Activated B cell treated with CpG ODN at 0.5 μM for 24 hours (primary cell): ENCODE measurements around the gene FBXO40. TPM values are rescaled to one million over a fixed set of nuclear protein-coding genes. Genes with fewer than 3 reads are reported as not detected.

ENCODE experiments used
- ATAC-seq: fragments of 200-7000 bp; cut with Tn5 transposase; one replicate; pipeline ENCODE4 v1.10.0; 2021; ENCODE audit warnings: low read depth, mild to moderate bottlenecking, moderate library complexity
- CTCF ChIA-PET: fragments of 350-600 bp; sonication (Branson Sonifier 250); formaldehyde crosslinking; loops from one replicate; lab custom pipeline; 2021; ENCODE audit warnings: antibody characterized with exemption; lab: Charles Lee
- POLR2A ChIA-PET: fragments of 350-600 bp; sonication (Branson Sonifier 250); formaldehyde crosslinking; loops from one replicate; lab custom pipeline; 2021; ENCODE audit warnings: antibody characterized with exemption; lab: Charles Lee
- DNase-seq: peaks from one replicate; pipeline ENCODE4 v3.0.0; 2022
- H3K27ac Mint-ChIP-seq: one replicate; pipeline ENCODE4 v1.8.0; 2020; ENCODE audit warnings: mixed read lengths
- H3K27me3 Mint-ChIP-seq: one replicate; pipeline ENCODE4 v1.8.0; 2021; ENCODE audit warnings: mixed read lengths
- H3K36me3 Mint-ChIP-seq: one replicate; pipeline ENCODE4 v1.8.0; 2021; ENCODE audit warnings: low read depth, mixed read lengths
- H3K4me1 Mint-ChIP-seq: one replicate; pipeline ENCODE4 v1.8.0; 2021; ENCODE audit warnings: mixed read lengths
- H3K4me3 Mint-ChIP-seq: one replicate; pipeline ENCODE4 v1.8.0; 2020; ENCODE audit warnings: mild to moderate bottlenecking, mixed read lengths
- H3K9me3 Mint-ChIP-seq: one replicate; pipeline ENCODE4 v1.8.0; 2020; ENCODE audit warnings: mixed read lengths
- intact Hi-C: fragments of 100-400 bp; cut with micrococcal nuclease; formaldehyde crosslinking; loops from one replicate; pipeline ENCODE4 v1.15.1; 2024
- total RNA-seq: library from RNA; stranded (reverse); gene quantifications from 2 replicates; pipeline ENCODE4 v1.2.3, GENCODE V29; 2022
- TF ChIP-seq, protein P1 (sequence below): fragments of 200-600 bp; IDR thresholded peaks from one replicate; pipeline ENCODE4 v1.8.0; 2022; ENCODE audit warnings: antibody characterized with exemption, mild to moderate bottlenecking

FBXO40 gene
- total RNA-seq, 1 donor from 2014 or later = not detected

DNA sequence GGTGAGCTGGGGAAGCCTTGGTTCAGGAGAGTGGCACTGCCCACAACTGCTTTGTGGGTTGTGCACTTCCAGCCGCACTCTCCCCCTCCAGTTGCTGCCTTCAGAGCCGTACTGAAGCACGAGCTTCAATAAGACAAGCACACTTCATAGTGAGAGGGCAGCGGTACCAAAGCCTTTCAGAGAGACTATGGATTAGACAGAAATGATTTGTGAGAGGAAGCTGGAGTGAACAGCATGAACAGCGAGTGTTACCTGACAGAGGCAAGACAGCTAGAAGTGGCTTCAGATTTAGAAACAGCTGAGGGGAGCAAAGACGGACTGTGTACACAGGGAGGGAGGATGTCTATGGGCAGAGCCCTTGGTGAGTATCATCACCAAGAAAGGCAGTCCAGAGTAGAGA lies 36.4 kb downstream of the FBXO40 start:
- no peak for ATAC-seq
- peak overlapping the region; percentile 6 for H3K27ac Mint-ChIP-seq
- CTCF ChIA-PET = no interaction called here
- intact Hi-C loops = no loop called here
- TF ChIP-seq, protein P1, sequence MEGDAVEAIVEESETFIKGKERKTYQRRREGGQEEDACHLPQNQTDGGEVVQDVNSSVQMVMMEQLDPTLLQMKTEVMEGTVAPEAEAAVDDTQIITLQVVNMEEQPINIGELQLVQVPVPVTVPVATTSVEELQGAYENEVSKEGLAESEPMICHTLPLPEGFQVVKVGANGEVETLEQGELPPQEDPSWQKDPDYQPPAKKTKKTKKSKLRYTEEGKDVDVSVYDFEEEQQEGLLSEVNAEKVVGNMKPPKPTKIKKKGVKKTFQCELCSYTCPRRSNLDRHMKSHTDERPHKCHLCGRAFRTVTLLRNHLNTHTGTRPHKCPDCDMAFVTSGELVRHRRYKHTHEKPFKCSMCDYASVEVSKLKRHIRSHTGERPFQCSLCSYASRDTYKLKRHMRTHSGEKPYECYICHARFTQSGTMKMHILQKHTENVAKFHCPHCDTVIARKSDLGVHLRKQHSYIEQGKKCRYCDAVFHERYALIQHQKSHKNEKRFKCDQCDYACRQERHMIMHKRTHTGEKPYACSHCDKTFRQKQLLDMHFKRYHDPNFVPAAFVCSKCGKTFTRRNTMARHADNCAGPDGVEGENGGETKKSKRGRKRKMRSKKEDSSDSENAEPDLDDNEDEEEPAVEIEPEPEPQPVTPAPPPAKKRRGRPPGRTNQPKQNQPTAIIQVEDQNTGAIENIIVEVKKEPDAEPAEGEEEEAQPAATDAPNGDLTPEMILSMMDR = no peak
- peaks cover 61% of the 10 kb centered on the region for H3K36me3 Mint-ChIP-seq
- DNase-seq = no peak
- H3K4me3 Mint-ChIP-seq = no peak overlapping the region
- H3K27me3 Mint-ChIP-seq = no peaks in the 10 kb centered on the region
- H3K4me1 Mint-ChIP-seq = no peaks in the 10 kb centered on the region
- no peaks in the 10 kb centered on the region for H3K9me3 Mint-ChIP-seq
- POLR2A ChIA-PET = no interaction called here

DNA sequence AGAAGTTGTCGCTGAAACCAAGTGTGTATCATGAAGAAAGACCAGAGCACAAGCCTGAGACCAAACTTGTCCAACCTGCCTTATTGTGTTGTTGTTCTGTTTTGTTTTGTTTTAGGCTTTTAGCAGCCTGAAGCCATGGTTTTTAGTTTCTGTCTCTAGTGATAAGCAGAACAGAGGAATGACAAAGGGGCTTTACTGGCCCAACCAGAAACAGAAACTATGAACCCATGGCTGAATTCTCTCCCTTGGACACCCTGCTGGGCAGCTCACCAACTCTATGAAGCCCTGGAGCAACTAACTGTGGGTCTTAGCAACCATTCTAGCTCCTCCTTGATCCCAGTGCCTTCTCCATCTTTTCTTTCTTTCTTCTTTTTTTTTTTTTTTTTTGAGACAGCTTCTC lies 37.2 kb downstream of the FBXO40 start:
- no peak for DNase-seq
- peak overlapping the region; percentile 53 for H3K27ac Mint-ChIP-seq
- POLR2A ChIA-PET = interaction anchor here (0.7 kb wide), 1 partner anchor 874 kb away, joined by 4 read pairs; no protein-coding TSS in a partner anchor
- peak; percentile 34 for ATAC-seq
- CTCF ChIA-PET = no interaction called here
- H3K36me3 Mint-ChIP-seq = peaks cover 68% of the 10 kb centered on the region
- H3K4me3 Mint-ChIP-seq = no peak overlapping the region
- TF ChIP-seq, protein P1 = no peak
- H3K27me3 Mint-ChIP-seq = no peaks in the 10 kb centered on the region
- intact Hi-C loops = no loop called here
- no peaks in the 10 kb centered on the region for H3K4me1 Mint-ChIP-seq
- no peaks in the 10 kb centered on the region for H3K9me3 Mint-ChIP-seq

DNA sequence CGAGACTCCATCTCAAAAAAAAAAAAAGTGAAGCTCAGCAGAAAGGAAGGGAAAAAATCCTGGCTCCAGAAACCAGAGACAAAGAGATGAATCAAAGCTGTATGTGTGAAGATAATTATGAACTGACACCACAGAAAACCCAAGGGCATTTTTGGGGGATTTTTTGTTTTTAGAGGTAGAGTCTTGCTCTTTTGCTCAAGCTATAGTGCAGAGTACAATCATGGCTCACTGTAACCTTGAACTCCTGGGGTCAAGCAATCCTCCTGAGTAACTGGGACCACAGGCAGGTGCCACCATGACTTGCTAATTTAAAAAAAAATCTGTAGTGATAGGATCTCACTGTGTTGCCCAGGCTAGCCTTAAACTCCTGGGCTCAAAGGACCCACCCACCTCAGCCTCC lies 44.7 kb downstream of the FBXO40 start:
- TF ChIP-seq, protein P1 = no peak
- Mint-ChIP-seq H3K4me1 (peaks cover 12% of the 10 kb centered on the region), H3K27ac (peak overlapping the region; percentile 56), H3K9me3 (no peaks in the 10 kb centered on the region), H3K27me3 (no peaks in the 10 kb centered on the region), H3K4me3 (no peak overlapping the region), H3K36me3 (peaks cover 97% of the 10 kb centered on the region)
- POLR2A ChIA-PET = interaction anchor here (0.7 to 2.4 kb wide), 3 partner anchors 18 to 102 kb away, joined by 3 to 9 read pairs (median 4); partner anchors contain the start of gene HCLS1
- ATAC-seq (peak; percentile 34), DNase-seq (no peak)
- CTCF ChIA-PET = no interaction called here
- intact Hi-C loops = loop anchor here (5.0 kb wide), 1 partner anchor 91 kb away; the partner anchor contains the start of gene POLQ

DNA sequence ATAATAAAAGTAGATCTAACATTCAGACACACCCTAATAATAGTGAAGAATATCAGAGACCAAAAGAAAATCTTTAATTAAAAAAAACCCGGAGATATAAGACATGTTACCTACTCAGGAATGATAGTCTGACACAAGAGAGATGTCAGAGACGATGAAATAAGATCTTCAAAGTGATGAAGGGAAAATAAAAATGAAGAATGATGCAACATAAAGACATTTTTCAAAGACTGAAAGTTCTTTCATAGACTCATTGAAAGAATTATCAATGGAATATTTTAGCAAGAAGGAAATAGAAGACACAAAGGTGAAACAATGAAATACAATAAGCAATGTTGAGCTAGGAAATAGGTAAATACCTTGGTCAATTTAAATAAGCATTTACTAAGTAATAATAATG lies 47.9 kb downstream of the FBXO40 start:
- ChIA-PET POLR2A (interaction anchor here (0.7 kb wide), 1 partner anchor 274 kb away, joined by 9 read pairs; no protein-coding TSS in a partner anchor), CTCF (no interaction called here)
- Mint-ChIP-seq H3K27ac (no peak overlapping the region), H3K27me3 (no peaks in the 10 kb centered on the region), H3K4me1 (peaks cover 12% of the 10 kb centered on the region), H3K9me3 (no peaks in the 10 kb centered on the region), H3K36me3 (peaks cover 92% of the 10 kb centered on the region), H3K4me3 (no peak overlapping the region)
- DNase-seq (no peak), ATAC-seq (no peak)
- intact Hi-C loops = no loop called here
- TF ChIP-seq, protein P1 = no peak

DNA sequence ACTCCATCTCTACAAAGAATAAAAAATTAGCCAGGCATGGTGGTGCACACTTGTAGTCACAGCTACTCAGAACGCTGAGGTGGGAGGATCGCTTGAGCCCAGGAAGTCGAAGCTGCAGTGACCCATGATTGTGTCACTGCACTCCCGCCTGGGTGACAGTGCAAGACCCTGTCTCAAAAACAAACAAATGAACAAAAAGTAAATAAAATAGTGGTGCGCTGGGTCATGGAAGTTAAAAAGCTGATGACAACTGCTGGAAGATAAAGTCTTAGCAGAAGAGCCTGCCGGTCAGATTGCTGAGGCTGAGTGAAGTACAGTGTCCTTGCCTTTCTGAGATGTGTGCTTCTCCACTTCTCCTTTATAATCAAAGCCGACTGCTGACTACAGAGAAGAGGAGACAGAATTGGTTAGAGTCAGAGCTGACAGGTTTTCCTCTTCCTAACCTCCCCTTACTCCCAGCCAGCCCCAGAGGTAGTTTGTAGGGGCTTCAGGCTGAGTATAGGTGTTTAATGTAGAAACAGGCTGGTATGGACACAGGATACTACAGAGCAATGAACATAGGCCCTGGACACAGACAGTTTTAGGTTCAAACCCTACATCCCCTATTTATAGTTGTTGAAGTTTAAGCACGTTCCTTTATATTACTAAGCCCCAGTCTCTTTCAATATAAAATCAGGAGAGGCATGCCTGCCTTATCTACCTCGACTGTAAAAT lies 49.6 kb downstream of the FBXO40 start:
- ATAC-seq = no peak
- Mint-ChIP-seq H3K4me3 (no peak overlapping the region), H3K27ac (no peak overlapping the region), H3K27me3 (no peaks in the 10 kb centered on the region), H3K36me3 (peaks cover 84% of the 10 kb centered on the region), H3K9me3 (no peaks in the 10 kb centered on the region), H3K4me1 (peaks cover 7% of the 10 kb centered on the region)
- ChIA-PET CTCF (no interaction called here), POLR2A (interaction anchor here (0.7 kb wide), 2 partner anchors 18 to 68 kb away, joined by 5 read pairs; partner anchors contain the start of gene HCLS1)
- no peak for DNase-seq
- intact Hi-C loops = no loop called here
- TF ChIP-seq, protein P1 = no peak
